Neuronal stem cell (in vitro differentiated cells): ENCODE data around the gene TRPM3.

Source experiments
- DNase-seq: peaks from one replicate; pipeline ENCODE4 v3.0.0-alpha.2; 2013; ENCODE audit warnings: low spot score
- H2AFZ ChIP-seq: one replicate; pipeline ENCODE4 v1.6.1; 2013; ENCODE audit warnings: mild to moderate bottlenecking, low read length, inconsistent platforms
- H2AK5ac ChIP-seq: 2 replicates; pipeline ENCODE4 v1.6.1; 2013; ENCODE audit warnings: low read depth, mild to moderate bottlenecking, inconsistent platforms, low read length, moderate library complexity, mixed read lengths
- H2BK120ac ChIP-seq: 2 replicates; pipeline ENCODE4 v1.6.1; 2013; ENCODE audit warnings: low read depth, mild to moderate bottlenecking, inconsistent platforms, low read length, moderate library complexity, mixed read lengths
- H2BK12ac ChIP-seq: one replicate; pipeline ENCODE4 v1.6.1; 2013; ENCODE audit warnings: low read length, inconsistent platforms
- H2BK15ac ChIP-seq: 2 replicates; pipeline ENCODE4 v1.6.1; 2013; ENCODE audit warnings: mild to moderate bottlenecking, low read length, inconsistent platforms, mixed read lengths
- H2BK5ac ChIP-seq: one replicate; pipeline ENCODE4 v1.6.1; 2013; ENCODE audit warnings: inconsistent platforms, mild to moderate bottlenecking, low read length, moderate library complexity
- H3K14ac ChIP-seq: one replicate; pipeline ENCODE4 v1.6.1; 2013; ENCODE audit warnings: low read length, inconsistent platforms
- H3K18ac ChIP-seq: 2 replicates; pipeline ENCODE4 v1.6.1; 2013; ENCODE audit warnings: low read length, inconsistent platforms
- H3K23ac ChIP-seq: 2 replicates; pipeline ENCODE4 v1.6.1; 2013; ENCODE audit warnings: low read depth, mild to moderate bottlenecking, mixed read lengths, low read length, inconsistent platforms; ENCODE audit not compliant: poor library complexity
- H3K27ac ChIP-seq: replicated peaks from 3 replicates; pipeline ENCODE4 v1.5.1; 2013; ENCODE audit warnings: low read length, inconsistent platforms
- H3K27me3 ChIP-seq, 3 experiments: 2 replicates each; pipeline ENCODE4 v1.6.1; 2013; ENCODE audit warnings: low read length in 3 of 3, mild to moderate bottlenecking in 2 of 3, inconsistent platforms in 1 of 3, low read depth in 1 of 3, mixed read lengths in 1 of 3, moderate library complexity in 1 of 3; ENCODE audit not compliant: control insufficient read depth in 3 of 3, insufficient read depth in 3 of 3
- H3K36me3 ChIP-seq, 2 donors: replicated peaks in 1 of 2; 2 replicates each; pipeline ENCODE4 v1.6.1; 2013; ENCODE audit warnings: low read length in 2 of 2; ENCODE audit not compliant: control insufficient read depth in 2 of 2, insufficient read depth in 2 of 2
- H3K4ac ChIP-seq: 2 replicates; pipeline ENCODE4 v1.6.1; 2013; ENCODE audit warnings: inconsistent platforms, mild to moderate bottlenecking, low read length, moderate library complexity
- H3K4me1 ChIP-seq, 2 donors: 1 replicate in 1 of 2; 2 replicates in 1 of 2; pipeline ENCODE4 v1.6.1; 2013; ENCODE audit warnings: low read length in 2 of 2, low read depth in 1 of 2; ENCODE audit not compliant: control insufficient read depth in 2 of 2, insufficient read depth in 1 of 2
- H3K4me2 ChIP-seq: one replicate; pipeline ENCODE4 v1.6.1; 2013; ENCODE audit warnings: mild to moderate bottlenecking, low read length, inconsistent platforms; ENCODE audit not compliant: insufficient read depth, poor library complexity, severe bottlenecking
- H3K4me3 ChIP-seq, 2 donors: 2 replicates each; pipeline ENCODE4 v1.5.1; 2013; ENCODE audit warnings: low read length in 2 of 2, mild to moderate bottlenecking in 2 of 2, inconsistent platforms in 1 of 2, moderate library complexity in 1 of 2
- H3K79me1 ChIP-seq: one replicate; pipeline ENCODE4 v1.6.1; 2013; ENCODE audit warnings: low read depth, mild to moderate bottlenecking, inconsistent platforms, low read length, moderate library complexity
- H3K9ac ChIP-seq: one replicate; pipeline ENCODE4 v1.6.1; 2013; ENCODE audit warnings: mild to moderate bottlenecking, low read depth, low read length, inconsistent platforms; ENCODE audit not compliant: poor library complexity
- H3K9me3 ChIP-seq, 2 donors: replicated peaks in 1 of 2; 2 replicates each; pipeline versions ENCODE3 to v1.6.1; 2013; ENCODE audit warnings: low read length in 2 of 2, mild to moderate bottlenecking in 2 of 2, inconsistent platforms in 1 of 2, low read depth in 1 of 2, mixed read lengths in 1 of 2, moderate library complexity in 1 of 2; ENCODE audit not compliant: control insufficient read depth in 2 of 2, insufficient read depth in 1 of 2
- H4K8ac ChIP-seq: one replicate; pipeline ENCODE4 v1.6.1; 2013; ENCODE audit warnings: low read depth, mild to moderate bottlenecking, inconsistent platforms, low read length, moderate library complexity
- H4K91ac ChIP-seq: one replicate; pipeline ENCODE4 v1.6.1; 2013; ENCODE audit warnings: low read length, low read depth, mild to moderate bottlenecking, inconsistent platforms; ENCODE audit not compliant: poor library complexity
- WGBS, 2 donors: extraction: QIAGEN DNeasy Blood & Tissue Kit; methylation state at CpG; one replicate each; pipeline ENCODE4 v1.1.7; 2013; ENCODE audit warnings: missing lambda C conversion rate in 2 of 2, mixed read lengths in 1 of 2; ENCODE audit not compliant: insufficient read length in 2 of 2, insufficient replicate concordance in 1 of 2; ENCODE audit errors: extremely low coverage in 2 of 2; 5-methylcytosine and 5-hydroxymethylcytosine counted together

The TRPM3 gene

GRCh38 chr9:71108937-71109336, 12.5 kb downstream of the TRPM3 start:
- H3K9ac ChIP-seq = no peak overlapping the region
- no peak overlapping the region for H3K23ac ChIP-seq
- H3K79me1 ChIP-seq = peaks cover 1% of the 10 kb centered on the region
- no peak overlapping the region for H3K4me2 ChIP-seq
- H3K36me3 ChIP-seq = no peaks in the 10 kb centered on the region
- no peak overlapping the region for H3K4ac ChIP-seq
- no peak overlapping the region for H2BK15ac ChIP-seq
- no peak overlapping the region for H3K18ac ChIP-seq
- no peak for DNase-seq
- WGBS, 2 donors = no CpG with 5 or more reads among the region's 2 CpGs
- H2BK120ac ChIP-seq = no peak overlapping the region
- H4K91ac ChIP-seq = no peak overlapping the region
- H2BK5ac ChIP-seq = no peak overlapping the region
- no peak overlapping the region for H3K4me3 ChIP-seq
- H2AFZ ChIP-seq = no peak overlapping the region
- peak overlapping the region; percentile 57 for H3K27ac ChIP-seq
- no peak overlapping the region for H4K8ac ChIP-seq
- H3K9me3 ChIP-seq = peaks cover 2 to 4% of the 10 kb centered on the region in 2 donors
- no peak overlapping the region for H3K14ac ChIP-seq
- no peaks in the 10 kb centered on the region for H3K27me3 ChIP-seq
- peaks cover 0 to 15% of the 10 kb centered on the region in 2 donors for H3K4me1 ChIP-seq
- no peak overlapping the region for H2AK5ac ChIP-seq
- no peak overlapping the region for H2BK12ac ChIP-seq

GRCh38 chr9:71106992-71107391, 14.4 kb downstream of the TRPM3 start:
- H3K27me3 ChIP-seq = no peaks in the 10 kb centered on the region
- no peak overlapping the region for H4K91ac ChIP-seq
- H3K23ac ChIP-seq = no peak overlapping the region
- peaks cover 3% of the 10 kb centered on the region for H3K79me1 ChIP-seq
- no peak overlapping the region for H3K27ac ChIP-seq
- H3K4ac ChIP-seq = no peak overlapping the region
- H3K14ac ChIP-seq = no peak overlapping the region
- H2BK5ac ChIP-seq = no peak overlapping the region
- no peak overlapping the region for H4K8ac ChIP-seq
- H2BK15ac ChIP-seq = no peak overlapping the region
- H3K9me3 ChIP-seq = peaks cover 2 to 4% of the 10 kb centered on the region in 2 donors
- no peak for DNase-seq
- H2AK5ac ChIP-seq = no peak overlapping the region
- no peaks in the 10 kb centered on the region for H3K36me3 ChIP-seq
- no peak overlapping the region for H2BK12ac ChIP-seq
- peaks cover 0 to 10% of the 10 kb centered on the region in 2 donors for H3K4me1 ChIP-seq
- no peak overlapping the region for H2BK120ac ChIP-seq
- no peak overlapping the region for H3K9ac ChIP-seq
- H3K4me3 ChIP-seq = no peak overlapping the region
- no peak overlapping the region for H3K4me2 ChIP-seq
- H3K18ac ChIP-seq = no peak overlapping the region
- WGBS, 2 donors = no CpG with 5 or more reads among the region's 5 CpGs
- H2AFZ ChIP-seq = no peak overlapping the region

GRCh38 chr9:71105192-71105591, 16.2 kb downstream of the TRPM3 start:
- Histone ChIP-seq H3K23ac (no peak overlapping the region), H3K4ac (no peak overlapping the region), H2AK5ac (no peak overlapping the region), H4K91ac (no peak overlapping the region), H3K9me3 (peaks cover 2 to 4% of the 10 kb centered on the region in 2 donors), H3K18ac (no peak overlapping the region), H2BK120ac (no peak overlapping the region), H3K36me3 (no peaks in the 10 kb centered on the region), H3K4me2 (no peak overlapping the region), H3K14ac (no peak overlapping the region), H3K9ac (no peak overlapping the region), H3K4me1 (peaks cover 0 to 8% of the 10 kb centered on the region in 2 donors), H3K79me1 (peaks cover 3% of the 10 kb centered on the region), H2BK5ac (no peak overlapping the region), H3K4me3 (no peak overlapping the region), H4K8ac (no peak overlapping the region), H2AFZ (no peak overlapping the region), H3K27me3 (no peaks in the 10 kb centered on the region), H3K27ac (no peak overlapping the region), H2BK12ac (no peak overlapping the region), H2BK15ac (no peak overlapping the region)
- WGBS, 2 donors = no CpG with 5 or more reads among the region's 1 CpG
- DNase-seq = no peak

GRCh38 chr9:71098801-71099200, 22.6 kb downstream of the TRPM3 start:
- DNase-seq = no peak
- no peak overlapping the region for H3K9ac ChIP-seq
- peaks cover under 1% of the 10 kb centered on the region for H3K79me1 ChIP-seq
- no peak overlapping the region for H2BK12ac ChIP-seq
- H2BK5ac ChIP-seq = no peak overlapping the region
- H4K91ac ChIP-seq = no peak overlapping the region
- H2AK5ac ChIP-seq = no peak overlapping the region
- WGBS, 2 donors = no CpG with 5 or more reads among the region's 2 CpGs
- H3K9me3 ChIP-seq = no peaks in the 10 kb centered on the region
- no peak overlapping the region for H3K14ac ChIP-seq
- no peak overlapping the region for H3K23ac ChIP-seq
- H4K8ac ChIP-seq = no peak overlapping the region
- H2AFZ ChIP-seq = no peak overlapping the region
- H3K4ac ChIP-seq = no peak overlapping the region
- no peak overlapping the region for H3K27ac ChIP-seq
- no peak overlapping the region for H2BK15ac ChIP-seq
- no peak overlapping the region for H2BK120ac ChIP-seq
- H3K27me3 ChIP-seq = no peaks in the 10 kb centered on the region
- no peak overlapping the region for H3K4me3 ChIP-seq
- H3K18ac ChIP-seq = no peak overlapping the region
- peaks cover 0 to 1% of the 10 kb centered on the region in 2 donors for H3K4me1 ChIP-seq
- H3K36me3 ChIP-seq = no peaks in the 10 kb centered on the region
- H3K4me2 ChIP-seq = no peak overlapping the region
